Measurements from ENCODE around the gene SYMPK.

Gene SYMPK

DNA sequence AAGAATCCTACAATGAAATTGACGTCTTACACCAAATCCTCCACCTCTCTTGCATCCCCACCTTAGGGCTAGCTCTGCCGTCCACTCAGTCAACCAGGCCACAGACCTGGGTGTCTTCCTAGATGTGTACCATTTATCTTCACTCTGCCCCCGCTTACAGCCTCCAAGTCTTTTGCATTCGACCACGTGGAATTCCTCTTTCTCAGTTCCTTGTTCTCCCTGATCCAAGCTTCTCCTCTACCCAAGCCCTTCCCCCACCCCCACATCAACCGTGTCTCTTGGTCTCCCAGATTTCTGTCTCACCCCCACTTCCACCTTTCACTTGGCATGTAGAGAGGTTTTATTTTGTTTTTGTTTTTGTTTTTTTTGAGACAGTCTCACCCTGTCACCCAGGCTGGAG lies 69.1 kb downstream of the SYMPK start:
- TF ChIP-seq, protein P1, sequence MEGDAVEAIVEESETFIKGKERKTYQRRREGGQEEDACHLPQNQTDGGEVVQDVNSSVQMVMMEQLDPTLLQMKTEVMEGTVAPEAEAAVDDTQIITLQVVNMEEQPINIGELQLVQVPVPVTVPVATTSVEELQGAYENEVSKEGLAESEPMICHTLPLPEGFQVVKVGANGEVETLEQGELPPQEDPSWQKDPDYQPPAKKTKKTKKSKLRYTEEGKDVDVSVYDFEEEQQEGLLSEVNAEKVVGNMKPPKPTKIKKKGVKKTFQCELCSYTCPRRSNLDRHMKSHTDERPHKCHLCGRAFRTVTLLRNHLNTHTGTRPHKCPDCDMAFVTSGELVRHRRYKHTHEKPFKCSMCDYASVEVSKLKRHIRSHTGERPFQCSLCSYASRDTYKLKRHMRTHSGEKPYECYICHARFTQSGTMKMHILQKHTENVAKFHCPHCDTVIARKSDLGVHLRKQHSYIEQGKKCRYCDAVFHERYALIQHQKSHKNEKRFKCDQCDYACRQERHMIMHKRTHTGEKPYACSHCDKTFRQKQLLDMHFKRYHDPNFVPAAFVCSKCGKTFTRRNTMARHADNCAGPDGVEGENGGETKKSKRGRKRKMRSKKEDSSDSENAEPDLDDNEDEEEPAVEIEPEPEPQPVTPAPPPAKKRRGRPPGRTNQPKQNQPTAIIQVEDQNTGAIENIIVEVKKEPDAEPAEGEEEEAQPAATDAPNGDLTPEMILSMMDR (IDR thresholded peaks at IDR 0.05; ENCODE audit: control insufficient read depth, insufficient read depth, low read depth, low read length, missing control alignments) = no peak
- no peak for DNase-seq (ENCODE audit: low read depth)

GRCh38 chr19:45793178-45793564 lies 69.8 kb downstream of the SYMPK start:
- DNase-seq (ENCODE audit: low read depth) = no peak
- TF ChIP-seq, protein P1 (IDR thresholded peaks at IDR 0.05; ENCODE audit: control insufficient read depth, insufficient read depth, low read depth, low read length, missing control alignments) = no peak
- peak overlapping the region; percentile 8; the same call in 1 of the 2 replicates for H3K4me3 ChIP-seq (ENCODE audit: control insufficient read depth, low read depth, low read length)

More for the DNA sequence above, 69.1 kb downstream of the SYMPK start:
- H3K4me3 ChIP-seq (ENCODE audit: control insufficient read depth, low read depth, low read length) = no peak overlapping the region

- TF ChIP-seq, protein P1 (IDR thresholded peaks at IDR 0.05; ENCODE audit: control insufficient read depth, insufficient read depth, low read depth, low read length, missing control alignments) = no peak
- peak; percentile 93 for DNase-seq (ENCODE audit: low read depth)
- H3K4me3 ChIP-seq (ENCODE audit: control insufficient read depth, low read depth, low read length) = peak within 1 kb of the TSS; percentile 80
Measured at GRCh38 chr19:45792470-45793177, 70.3 kb downstream of the SYMPK start, which contains the start of gene DMWD. DMWD (minus strand) TSS chr19:45792845; CDS start chr19:45792756, 89 bp downstream.

DNA sequence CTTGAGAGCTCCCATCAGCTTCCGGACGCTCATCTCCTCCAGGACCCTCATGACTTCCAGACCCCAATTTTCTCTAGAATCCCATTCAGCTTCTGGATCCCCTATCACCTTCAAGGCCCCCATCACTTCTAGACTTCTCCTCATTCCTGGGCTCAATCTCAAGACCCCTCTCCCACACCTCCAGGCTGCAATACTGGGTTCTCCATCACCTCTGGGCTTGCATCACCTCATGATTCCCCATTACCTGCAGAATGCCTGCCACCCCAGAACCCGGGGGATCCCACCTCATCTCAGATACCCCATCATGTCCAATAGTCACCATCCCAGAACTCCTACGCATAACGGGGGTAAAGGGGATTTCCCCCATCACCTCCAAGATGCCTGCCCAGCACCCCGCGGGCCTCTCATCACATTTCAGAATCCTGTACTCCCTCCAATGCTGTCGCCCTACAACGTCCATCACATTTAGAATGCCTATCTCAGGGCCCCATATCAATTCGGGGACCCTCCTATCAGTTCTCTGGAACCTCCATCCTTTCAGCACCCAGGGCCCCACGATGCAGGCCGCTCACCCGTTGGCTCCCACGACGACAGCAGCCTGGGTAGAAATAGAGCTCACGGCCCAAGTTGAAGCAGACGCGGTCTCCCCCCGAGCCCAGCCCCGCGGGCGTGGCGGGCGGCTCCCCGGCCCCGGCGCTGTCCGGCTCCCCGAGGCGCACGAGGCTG lies 71.0 kb downstream of the SYMPK start:
- TF ChIP-seq, protein P1 (IDR thresholded peaks at IDR 0.05; ENCODE audit: control insufficient read depth, insufficient read depth, low read depth, low read length, missing control alignments) = no peak
- DNase-seq (ENCODE audit: low read depth) = no peak

GRCh38 chr19:45790942-45791341 lies 72.0 kb downstream of the SYMPK start:
- TF ChIP-seq, protein P1 (IDR thresholded peaks at IDR 0.05; ENCODE audit: control insufficient read depth, insufficient read depth, low read depth, low read length, missing control alignments) = no peak
- DNase-seq (ENCODE audit: low read depth) = no peak
- H3K4me3 ChIP-seq (ENCODE audit: control insufficient read depth, low read depth, low read length) = peak overlapping the region; percentile 80; the same call in 1 of the 2 replicates

More for the DNA sequence above, 71.0 kb downstream of the SYMPK start:
- H3K4me3 ChIP-seq (ENCODE audit: control insufficient read depth, low read depth, low read length) = peak overlapping the region; percentile 80

- no peak for DNase-seq (ENCODE audit: low read depth)
- TF ChIP-seq, protein P1 (IDR thresholded peaks at IDR 0.05; ENCODE audit: control insufficient read depth, insufficient read depth, low read depth, low read length, missing control alignments) = no peak
- no peak overlapping the region for H3K4me3 ChIP-seq (ENCODE audit: control insufficient read depth, low read depth, low read length)
Measured at GRCh38 chr19:45789035-45789786, 73.7 kb downstream of the SYMPK start.
